Measurements from ENCODE around the gene SPDYE18.
"Not testable (repeated sequence)": the region's sequence is repeated elsewhere in the genome, so short reads cannot be mapped to it uniquely, and the experiment has no call there.

Gene SPDYE18

GRCh38 chr7:77062557-77062956 lies at the start of gene SPDYE18:
Gene SPDYE18, minus strand, starts transcription at chr7:77062558. Its CDS starts 2,046 bp downstream, at chr7:77060512.
- DNase-seq (ENCODE audit: low read depth): not testable (repeated sequence)

- not testable (repeated sequence) for DNase-seq (ENCODE audit: low read depth)
These were observed 46.0 kb upstream of the SPDYE18 start for GRCh38 chr7:77108362-77108761.

- DNase-seq (ENCODE audit: low read depth): not testable (repeated sequence)
These were observed 45.3 kb upstream of the SPDYE18 start for GRCh38 chr7:77107659-77108058.

GRCh38 chr7:77105904-77106303 lies 43.5 kb upstream of the SPDYE18 start:
- DNase-seq (ENCODE audit: low read depth): not testable (repeated sequence)

- not testable (repeated sequence) for DNase-seq (ENCODE audit: low read depth)
These were observed 40.3 kb upstream of the SPDYE18 start for GRCh38 chr7:77102671-77103070.

GRCh38 chr7:77101187-77101586 lies 38.8 kb upstream of the SPDYE18 start:
- not testable (repeated sequence) for DNase-seq (ENCODE audit: low read depth)

GRCh38 chr7:77100501-77100900 lies 38.1 kb upstream of the SPDYE18 start:
- DNase-seq (ENCODE audit: low read depth): not testable (repeated sequence)

GRCh38 chr7:77092301-77092700 lies 29.9 kb upstream of the SPDYE18 start:
- DNase-seq (ENCODE audit: low read depth): not testable (repeated sequence)

- not testable (repeated sequence) for DNase-seq (ENCODE audit: low read depth)
These were observed 19.8 kb upstream of the SPDYE18 start for GRCh38 chr7:77082192-77082591.

- DNase-seq (ENCODE audit: low read depth): not testable (repeated sequence)
These were observed 17.9 kb upstream of the SPDYE18 start for GRCh38 chr7:77080236-77080635.

- DNase-seq (ENCODE audit: low read depth): not testable (repeated sequence)
These were observed 17.3 kb upstream of the SPDYE18 start for GRCh38 chr7:77079624-77080023.

GRCh38 chr7:77079112-77079511 lies 16.8 kb upstream of the SPDYE18 start:
- DNase-seq (ENCODE audit: low read depth): not testable (repeated sequence)

GRCh38 chr7:77077060-77077459 lies 14.7 kb upstream of the SPDYE18 start:
- DNase-seq (ENCODE audit: low read depth): not testable (repeated sequence)

- not testable (repeated sequence) for DNase-seq (ENCODE audit: low read depth)
These were observed 12.5 kb upstream of the SPDYE18 start for GRCh38 chr7:77074786-77075396.

- not testable (repeated sequence) for DNase-seq (ENCODE audit: low read depth)
These were observed 8.8 kb upstream of the SPDYE18 start for GRCh38 chr7:77071108-77071507.

- DNase-seq (ENCODE audit: low read depth): not testable (repeated sequence)
These were observed 3.5 kb upstream of the SPDYE18 start for GRCh38 chr7:77065869-77066268.

- DNase-seq (ENCODE audit: low read depth): not testable (repeated sequence)
These were observed 1.4 kb upstream of the SPDYE18 start for GRCh38 chr7:77063732-77064131.

- not testable (repeated sequence) for DNase-seq (ENCODE audit: low read depth)
These were observed 30.1 kb downstream of the SPDYE18 start, which contains the start of gene SPDYE17 for GRCh38 chr7:77032261-77032660. Gene SPDYE17, minus strand, starts transcription at chr7:77032361. Its CDS starts 1,791 bp downstream, at chr7:77030570.

- not testable (repeated sequence) for DNase-seq (ENCODE audit: low read depth)
These were observed 36.0 kb downstream of the SPDYE18 start for GRCh38 chr7:77026349-77026748.

- DNase-seq (ENCODE audit: low read depth): not testable (repeated sequence)
These were observed 52.2 kb downstream of the SPDYE18 start for GRCh38 chr7:77010074-77010680.

GRCh38 chr7:77008000-77008399 lies 54.4 kb downstream of the SPDYE18 start:
- DNase-seq (ENCODE audit: low read depth): not testable (repeated sequence)

- DNase-seq (ENCODE audit: low read depth): not testable (repeated sequence)
These were observed 55.9 kb downstream of the SPDYE18 start for GRCh38 chr7:77006127-77007110.

Data from activated T-cell treated with anti-CD3 and anti-CD28 coated beads for 24 hours (primary cell).